Endothelial cell of umbilical vein (primary cell): ENCODE data around the gene CLCA1. TPM values are rescaled to one million over a fixed set of nuclear protein-coding genes. Genes with fewer than 3 reads are reported as not detected.

ENCODE experiments used
- BruUV-seq: library from RNA; stranded (reverse); fragments of 400-500 nt; replicated peaks from 2 replicates; lab custom pipeline; 2021; lab: Mats Ljungman, UMichigan
- CTCF ChIA-PET: fragments of 300-600, 350-600 bp; sonication (Branson Sonifier 250); formaldehyde crosslinking; loops from one replicate; lab custom pipeline; 2021; ENCODE audit warnings: antibody characterized with exemption, inconsistent platforms; lab: Charles Lee
- POLR2A ChIA-PET: fragments of 300-600, 350-600 bp; sonication (Branson Sonifier 250); formaldehyde crosslinking; loops from one replicate; lab custom pipeline; 2021; ENCODE audit warnings: antibody characterized with exemption, inconsistent platforms; lab: Charles Lee
- DNase-seq: peaks from one replicate; pipeline ENCODE4 v3.0.0-alpha.2; 2011; ENCODE audit warnings: low read depth, low spot score
- FAIRE-seq: peaks from 2 replicates; lab custom pipeline; 2011; peaks lifted over from hg19 to GRCh38; lab: Jason Lieb, UNC
- H2AFZ ChIP-seq: 2 replicates; pipeline ENCODE4 v1.6.0; 2012; ENCODE audit warnings: low read depth, low read length, control low read depth, inconsistent platforms
- H3K27ac ChIP-seq: 2 replicates; pipeline ENCODE4 v1.5.1; 2011; ENCODE audit warnings: low read depth, mild to moderate bottlenecking, control low read depth, low read length, moderate library complexity; ENCODE audit not compliant: insufficient read depth
- H3K27me3 ChIP-seq, 2 experiments: 2 replicates each; pipeline versions ENCODE4 v1.6.0 to v1.6.1; 2011; ENCODE audit warnings: low read length in 2 of 2, mixed read lengths in 1 of 2; ENCODE audit not compliant: control insufficient read depth in 2 of 2, insufficient read depth in 2 of 2
- H3K36me3 ChIP-seq, 2 experiments: 2 replicates in 1 of 2; 3 replicates in 1 of 2; pipeline ENCODE4 v1.5.1; 2011; ENCODE audit warnings: low read length in 2 of 2, mild to moderate bottlenecking in 1 of 2, moderate library complexity in 1 of 2; ENCODE audit not compliant: control insufficient read depth in 2 of 2, insufficient read depth in 2 of 2; ENCODE audit errors: extremely low read depth in 1 of 2
- H3K4me1 ChIP-seq: 3 replicates; pipeline ENCODE4 v1.5.1; 2011; ENCODE audit warnings: mild to moderate bottlenecking, low read length; ENCODE audit not compliant: control insufficient read depth, insufficient read depth; ENCODE audit errors: extremely low read depth
- H3K4me2 ChIP-seq: 2 replicates; pipeline ENCODE4 v1.6.1; 2011; ENCODE audit warnings: low read length, control low read depth, mixed read lengths; ENCODE audit not compliant: insufficient read depth
- H3K4me3 ChIP-seq, 3 experiments: fragments of 200-600 bp in 1 of 3; sonication (generic), shearing (Covaris generic) in 1 of 3; replicated peaks in 1 of 3; 2 replicates each; pipeline ENCODE4 v1.5.1; 2011 to 2016; ENCODE audit warnings: control low read depth in 3 of 3, low read length in 3 of 3, mild to moderate bottlenecking in 2 of 3, inconsistent platforms in 1 of 3, low read depth in 1 of 3, moderate library complexity in 1 of 3; ENCODE audit not compliant: insufficient read depth in 1 of 3
- H3K79me2 ChIP-seq: 2 replicates; pipeline ENCODE4 v1.6.0; 2012; ENCODE audit warnings: low read length, inconsistent platforms; ENCODE audit not compliant: control insufficient read depth, insufficient read depth
- H3K9ac ChIP-seq: replicated peaks from 2 replicates; pipeline ENCODE3; 2011; ENCODE audit warnings: low read length, control low read depth; ENCODE audit not compliant: insufficient read depth; ENCODE audit errors: extremely low read depth
- H3K9me1 ChIP-seq: replicated peaks from 3 replicates; pipeline ENCODE4 v1.6.0; 2011; ENCODE audit warnings: mild to moderate bottlenecking, low read length; ENCODE audit not compliant: control insufficient read depth, insufficient read depth; ENCODE audit errors: extremely low read depth
- H3K9me3 ChIP-seq: replicated peaks from 2 replicates; pipeline ENCODE4 v1.5.1; 2012; ENCODE audit warnings: low read length, inconsistent platforms; ENCODE audit not compliant: control insufficient read depth, insufficient read depth
- H4K20me1 ChIP-seq: replicated peaks from 2 replicates; pipeline ENCODE3; 2011; ENCODE audit warnings: mild to moderate bottlenecking, low read length; ENCODE audit not compliant: control insufficient read depth, insufficient read depth; ENCODE audit errors: extremely low read depth
- CTCF ChIP-seq, 2 donors: IDR thresholded peaks; 1 replicate in 1 of 2; 2 replicates in 1 of 2; pipeline ENCODE4 v1.5.1; 2011; ENCODE audit warnings: low read length in 2 of 2, mild to moderate bottlenecking in 2 of 2, moderate library complexity in 2 of 2, control low read depth in 1 of 2, inconsistent platforms in 1 of 2, low read depth in 1 of 2; ENCODE audit not compliant: insufficient read depth in 1 of 2; ENCODE audit errors: extremely low read depth in 1 of 2
- EZH2 ChIP-seq: IDR thresholded peaks from 2 replicates; pipeline ENCODE4 v1.6.1; 2012; ENCODE audit warnings: borderline replicate concordance, low read depth, mild to moderate bottlenecking, moderate library complexity, low read length, inconsistent platforms; ENCODE audit not compliant: severe bottlenecking
- FOS ChIP-seq: IDR thresholded peaks from 2 replicates; pipeline ENCODE4 v1.6.1; 2011; ENCODE audit warnings: mild to moderate bottlenecking, low read length, moderate library complexity, borderline replicate concordance; ENCODE audit not compliant: insufficient read depth
- GATA2 ChIP-seq: IDR thresholded peaks from 2 replicates; pipeline ENCODE4 v1.7.0; 2011; ENCODE audit warnings: low read depth, mild to moderate bottlenecking, moderate library complexity, mixed read lengths, low read length; ENCODE audit not compliant: insufficient read length, insufficient read depth
- JUN ChIP-seq: IDR thresholded peaks from 2 replicates; pipeline ENCODE4 v1.6.1; 2011; ENCODE audit warnings: borderline replicate concordance, low read depth; ENCODE audit not compliant: insufficient read length, insufficient read depth
- MAX ChIP-seq: IDR thresholded peaks from 2 replicates; pipeline ENCODE4 v1.6.1; 2011; ENCODE audit not compliant: insufficient read depth, insufficient read length
- MYC ChIP-seq: IDR thresholded peaks from one replicate; pipeline ENCODE4 v1.6.1; 2011; ENCODE audit warnings: mild to moderate bottlenecking, low read depth, low read length
- POLR2A ChIP-seq: IDR thresholded peaks from 2 replicates; pipeline ENCODE4 v1.6.1; 2012; ENCODE audit warnings: low read depth, mild to moderate bottlenecking, control low read depth, low read length
- POLR2AphosphoS5 ChIP-seq: IDR thresholded peaks from 2 replicates; pipeline ENCODE4 v1.6.1; 2012; ENCODE audit warnings: low read depth, mild to moderate bottlenecking, control low read depth, low read length, moderate library complexity; ENCODE audit not compliant: insufficient read depth
- dilution Hi-C: fragments of 300-500 bp; cut with MboI; formaldehyde crosslinking; loops from one replicate; pipeline ENCODE4 v1.15.0; 2019; ENCODE audit warnings: low sequenced_read_pairs; ENCODE audit not compliant: extremely low pct_ligation_motif_present
- intact Hi-C: fragments of 100-400 bp; cut with micrococcal nuclease; formaldehyde crosslinking; loops from one replicate; pipeline ENCODE4 v1.10.0; 2022
- polyA plus RNA-seq, 4 experiments: library from polyadenylated mRNA; depleted of rRNA in 3 of 4; stranded (reverse) in 3 of 4; unstranded in 1 of 4; fragments of >200 nt; gene quantifications; 2 replicates each; pipeline versions ENCODE4 v1.2.1 to v1.2.3, GENCODE V29; 2011 to 2012; ENCODE audit warnings: missing spikeins in 1 of 4
- total RNA-seq: library from RNA; stranded (reverse); gene quantifications from 2 replicates; pipeline ENCODE4 v1.2.3, GENCODE V29; 2021

Gene CLCA1
- total and polyA plus RNA-seq, 2 donors (not counting 3 experiments of a cell fraction or from before 2014, with no cell fraction given) = not detected

DNA sequence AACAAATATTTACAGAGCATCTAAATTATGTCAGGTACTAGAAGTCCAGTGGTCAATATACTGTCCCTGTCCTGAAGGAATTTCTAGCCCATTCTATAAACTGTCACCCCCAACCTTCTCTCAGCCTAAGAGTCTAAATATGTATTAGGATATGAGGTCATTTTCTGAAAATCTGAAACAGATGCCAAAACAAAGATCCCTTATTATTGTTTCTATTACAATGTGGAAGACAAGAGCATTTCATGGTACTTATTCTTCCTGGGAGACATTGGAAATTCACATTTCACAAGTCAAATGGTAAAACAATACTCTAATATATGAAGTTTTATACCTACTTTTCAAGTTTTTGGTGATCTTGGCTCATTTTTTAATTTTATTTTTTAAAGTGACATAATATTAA is 2.6 kb downstream of the CLCA1 start:
- no peaks in the 10 kb centered on the region for H3K79me2 ChIP-seq
- no peak overlapping the region for H3K4me2 ChIP-seq
- H4K20me1 ChIP-seq = no peaks in the 10 kb centered on the region
- H3K9me3 ChIP-seq = no peaks in the 10 kb centered on the region
- ChIA-PET POLR2A (no interaction called here), CTCF (no interaction called here)
- no peaks in the 10 kb centered on the region for H3K9me1 ChIP-seq
- TF ChIP-seq CTCF (IDR thresholded peaks at IDR 0.05; ENCODE audit: extremely low read depth in 1 of 2, insufficient read depth in 1 of 2, low read depth in 1 of 2, low read length in 2 of 2) (no peak), POLR2A (no peak), GATA2 (no peak), POLR2AphosphoS5 (no peak), EZH2 (no peak), MYC (no peak), JUN (no peak), FOS (no peak), MAX (no peak)
- no peak overlapping the region for H3K27ac ChIP-seq
- no peak for FAIRE-seq
- no TSS peak for BruUV-seq
- dilution Hi-C loops = no loop called here
- H3K9ac ChIP-seq = no peak overlapping the region
- H3K27me3 ChIP-seq = peaks cover 2 to 3% of the 10 kb centered on the region in 2 experiments
- intact Hi-C loops = loop anchor here (10.0 kb wide), 2 partner anchors 214 to 614 kb away; no protein-coding TSS in a partner anchor
- no peak overlapping the region for H2AFZ ChIP-seq
- H3K4me3 ChIP-seq = no peak overlapping the region
- peaks cover 3% of the 10 kb centered on the region for H3K4me1 ChIP-seq
- no peaks in the 10 kb centered on the region for H3K36me3 ChIP-seq
- DNase-seq = no peak
